ENCODE measurements around the gene C5AR1. TPM values are rescaled to one million over a fixed set of nuclear protein-coding genes. Genes with fewer than 3 reads are reported as not detected.
"Not testable (repeated sequence)": the region's sequence is repeated elsewhere in the genome, so short reads cannot be mapped to it uniquely, and the experiment has no call there.

The C5AR1 gene
- polyA plus RNA-seq, 4 donors = 0.67 to 8.6 (median 1.6) TPM

DNA sequence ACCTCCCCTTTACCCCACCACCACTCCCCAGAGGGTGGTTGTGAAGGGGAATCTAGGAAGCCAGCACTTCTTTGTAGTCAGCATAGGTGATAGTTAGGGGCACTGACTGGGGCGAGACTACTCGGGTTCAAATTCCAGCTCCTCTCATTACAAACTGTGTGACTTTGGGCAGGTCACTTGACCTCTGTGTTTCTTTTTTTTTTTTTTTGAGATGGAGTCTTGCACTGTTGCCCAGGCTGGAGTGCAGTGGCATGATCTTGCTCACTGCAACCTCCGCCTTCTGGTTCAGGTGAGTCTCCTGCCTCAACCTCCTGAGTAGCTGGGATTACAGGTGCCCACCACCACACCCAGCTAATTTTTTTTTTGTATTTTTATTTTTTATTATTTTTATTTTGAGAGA, 33.1 kb upstream of the C5AR1 start:
- H3K4me3 ChIP-seq (ENCODE audit: low read depth in 1 of 3, low read length in 3 of 3); FAIRE-seq; H3K27me3 ChIP-seq (ENCODE audit: control insufficient read depth in 3 of 3, insufficient read depth in 3 of 3, low read length in 3 of 3); DNase-seq; H3K9me3 ChIP-seq (ENCODE audit: control insufficient read depth in 2 of 2, insufficient read depth in 1 of 2, low read depth in 1 of 2, low read length in 1 of 2): not testable (repeated sequence)
- peaks cover 0 to 22% (median 2%) of the 10 kb centered on the region in 3 donors for H3K4me1 ChIP-seq (ENCODE audit: control insufficient read depth in 3 of 3, insufficient read depth in 2 of 3, low read depth in 1 of 3, low read length in 2 of 3)
- H3K36me3 ChIP-seq (ENCODE audit: control insufficient read depth in 3 of 3, insufficient read depth in 2 of 3, low read depth in 1 of 3, low read length in 3 of 3) = peaks cover 0 to 22% (median under 1%) of the 10 kb centered on the region in 3 donors
- 79 to 87% (median 80%) methylated on average over 3 of the region's 3 CpGs for WGBS, 3 donors
- H3K27ac ChIP-seq (ENCODE audit: low read depth in 1 of 3, low read length in 2 of 3) = peak overlapping the region in 1 of 3 donors; percentile 55

DNA sequence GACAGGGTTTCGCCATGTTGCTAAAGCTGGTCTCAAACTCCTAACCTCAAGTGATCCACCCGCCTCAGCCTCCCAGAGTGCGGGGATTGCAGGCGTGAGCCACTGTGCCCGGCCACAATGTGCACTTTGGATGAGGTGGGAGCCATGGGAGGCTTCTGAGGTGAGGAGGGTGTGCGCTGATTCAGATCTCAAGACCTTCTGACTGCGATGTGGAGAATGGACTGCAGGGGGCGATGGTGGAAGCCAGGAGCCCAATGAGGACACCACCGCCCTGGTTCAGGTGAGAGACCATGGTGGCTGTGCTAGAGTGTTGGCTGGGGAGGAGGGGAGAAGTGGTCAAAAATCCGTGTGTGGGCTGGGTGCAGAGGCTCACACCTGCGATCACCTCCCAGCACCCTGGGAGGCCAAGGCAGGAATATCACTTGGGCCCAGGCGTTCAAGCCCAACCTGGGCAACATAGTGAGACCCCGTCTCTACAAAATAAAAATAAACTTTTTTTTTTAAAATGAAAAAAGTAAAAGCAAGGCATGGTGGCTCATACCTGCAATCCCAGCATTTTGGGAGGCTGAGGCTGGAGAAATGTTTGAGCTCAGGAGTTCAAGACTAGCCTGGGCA, 29.4 kb upstream of the C5AR1 start:
- Histone ChIP-seq H3K27ac (ENCODE audit: low read depth in 1 of 3, low read length in 2 of 3) (no peak overlapping the region), H3K9me3 (ENCODE audit: control insufficient read depth in 2 of 2, insufficient read depth in 1 of 2, low read depth in 1 of 2, low read length in 1 of 2) (no peaks in the 10 kb centered on the region), H3K4me3 (ENCODE audit: low read depth in 1 of 3, low read length in 3 of 3) (no peak overlapping the region), H3K36me3 (ENCODE audit: control insufficient read depth in 3 of 3, insufficient read depth in 2 of 3, low read depth in 1 of 3, low read length in 3 of 3) (peaks cover 0 to 12% (median 0%) of the 10 kb centered on the region in 3 donors), H3K4me1 (ENCODE audit: control insufficient read depth in 3 of 3, insufficient read depth in 2 of 3, low read depth in 1 of 3, low read length in 2 of 3) (peaks cover 0 to 12% (median 0%) of the 10 kb centered on the region in 3 donors), H3K27me3 (ENCODE audit: control insufficient read depth in 3 of 3, insufficient read depth in 3 of 3, low read length in 3 of 3) (no peaks in the 10 kb centered on the region)
- no peak for FAIRE-seq
- 88 to 93% (median 89%) methylated on average over 13 of the region's 13 CpGs for WGBS, 3 donors
- peak in 1 of 2 donors; percentile 36 for DNase-seq

DNA sequence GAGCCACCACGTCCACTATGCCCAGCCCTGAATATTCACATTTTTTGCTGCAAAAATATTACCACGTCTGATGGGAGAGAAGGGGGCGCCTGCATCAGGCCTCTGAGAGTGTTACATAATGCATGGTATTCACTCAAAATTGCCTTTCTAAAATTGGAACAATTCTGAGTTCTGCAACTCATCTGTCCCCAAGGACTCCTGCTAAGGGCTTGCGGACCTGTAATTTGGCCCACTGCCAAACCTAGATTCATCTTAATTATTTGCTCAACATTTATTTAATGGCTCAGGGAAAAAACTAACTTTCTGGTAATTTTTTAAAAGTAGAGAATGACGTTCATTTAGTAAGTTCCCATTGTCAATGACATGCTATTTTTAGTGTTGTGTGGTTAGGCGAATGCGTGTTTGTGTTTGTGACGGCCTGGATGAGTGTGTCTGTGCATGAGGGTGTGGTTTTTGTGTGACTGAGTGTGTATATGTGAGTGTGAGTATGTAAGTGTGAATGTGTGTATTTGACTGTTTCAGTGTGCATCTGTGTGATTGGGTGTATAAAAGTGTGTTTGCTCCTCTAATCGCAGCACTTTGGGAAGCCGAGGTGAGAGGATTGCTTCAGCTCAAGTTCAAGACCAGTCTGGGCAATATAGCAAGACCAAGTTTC, 26.1 kb upstream of the C5AR1 start:
- no peaks in the 10 kb centered on the region for H3K36me3 ChIP-seq (ENCODE audit: control insufficient read depth in 3 of 3, insufficient read depth in 2 of 3, low read depth in 1 of 3, low read length in 3 of 3)
- H3K27ac ChIP-seq (ENCODE audit: low read depth in 1 of 3, low read length in 2 of 3) = no peak overlapping the region
- no peak for DNase-seq
- H3K4me1 ChIP-seq (ENCODE audit: control insufficient read depth in 3 of 3, insufficient read depth in 2 of 3, low read depth in 1 of 3, low read length in 2 of 3) = no peaks in the 10 kb centered on the region
- H3K27me3 ChIP-seq (ENCODE audit: control insufficient read depth in 3 of 3, insufficient read depth in 3 of 3, low read length in 3 of 3) = no peaks in the 10 kb centered on the region
- WGBS, 3 donors = 74 to 82% (median 81%) methylated on average over 10 of the region's 10 CpGs
- FAIRE-seq = no peak
- H3K4me3 ChIP-seq (ENCODE audit: low read depth in 1 of 3, low read length in 3 of 3) = no peak overlapping the region
- no peaks in the 10 kb centered on the region for H3K9me3 ChIP-seq (ENCODE audit: control insufficient read depth in 2 of 2, insufficient read depth in 1 of 2, low read depth in 1 of 2, low read length in 1 of 2)

DNA sequence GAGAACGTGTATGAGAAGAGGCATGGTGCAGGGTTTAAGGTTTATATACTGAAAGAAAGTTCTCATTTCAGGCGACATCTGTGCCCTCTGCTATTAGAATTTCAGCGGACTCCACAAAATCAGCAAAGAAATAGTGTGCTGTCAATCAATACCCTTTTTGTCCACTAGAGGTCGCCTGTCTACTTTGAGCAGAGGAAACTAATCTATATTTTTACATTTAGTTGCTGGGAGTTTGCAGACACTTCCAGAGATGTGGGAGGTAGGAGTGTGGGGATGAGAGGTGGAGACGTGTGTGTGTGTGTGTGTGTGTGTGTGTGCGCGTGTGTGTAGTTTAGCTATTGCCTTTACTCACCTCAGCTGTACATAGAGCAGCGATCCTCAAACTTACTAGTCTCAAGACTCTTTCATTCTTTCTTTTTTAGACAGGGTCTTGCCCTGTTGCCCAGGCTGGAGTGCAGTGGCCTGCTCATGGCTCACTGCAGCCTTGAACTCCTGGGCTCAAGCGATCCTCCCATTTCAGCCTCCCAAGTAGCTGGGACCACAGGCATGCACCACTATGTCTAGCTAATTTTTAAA, 25.2 kb upstream of the C5AR1 start:
- H3K27ac ChIP-seq (ENCODE audit: low read depth in 1 of 3, low read length in 2 of 3) = no peak overlapping the region
- peaks cover 0 to 3% of the 10 kb centered on the region in 2 donors for H3K9me3 ChIP-seq (ENCODE audit: control insufficient read depth in 2 of 2, insufficient read depth in 1 of 2, low read depth in 1 of 2, low read length in 1 of 2)
- FAIRE-seq (no peak), DNase-seq (peak; percentile 60 to 80)
- no peaks in the 10 kb centered on the region for H3K27me3 ChIP-seq (ENCODE audit: control insufficient read depth in 3 of 3, insufficient read depth in 3 of 3, low read length in 3 of 3)
- H3K36me3 ChIP-seq (ENCODE audit: control insufficient read depth in 3 of 3, insufficient read depth in 2 of 3, low read depth in 1 of 3, low read length in 3 of 3) = no peaks in the 10 kb centered on the region
- H3K4me1 ChIP-seq (ENCODE audit: control insufficient read depth in 3 of 3, insufficient read depth in 2 of 3, low read depth in 1 of 3, low read length in 2 of 3) = peaks cover 0 to 4% (median 0%) of the 10 kb centered on the region in 3 donors
- no peak overlapping the region for H3K4me3 ChIP-seq (ENCODE audit: low read depth in 1 of 3, low read length in 3 of 3)
- WGBS, 3 donors = 32 to 43% (median 43%) methylated on average over 9 of the region's 9 CpGs

DNA sequence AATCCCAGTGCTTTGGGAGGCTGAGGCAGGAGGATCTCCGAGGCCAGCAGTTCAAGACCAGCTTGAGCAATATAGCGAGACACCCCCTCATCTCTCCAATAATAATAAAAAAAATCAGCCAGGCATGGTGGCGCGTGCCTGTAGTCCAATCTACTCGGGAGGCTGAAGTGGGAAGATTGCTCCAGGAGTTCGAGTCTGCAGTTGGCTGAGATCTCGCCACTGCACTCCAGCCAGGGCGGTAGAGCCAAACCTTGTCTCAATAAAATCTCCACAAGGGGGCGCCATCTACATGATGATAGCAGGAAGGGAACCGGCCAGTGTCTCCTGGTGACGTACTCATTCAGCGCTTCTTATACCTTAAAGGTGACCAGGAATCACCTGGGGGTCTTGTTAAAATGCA, 13.6 kb upstream of the C5AR1 start:
- Histone ChIP-seq H3K27me3 (ENCODE audit: control insufficient read depth in 3 of 3, insufficient read depth in 3 of 3, low read length in 3 of 3) (no peaks in the 10 kb centered on the region), H3K36me3 (ENCODE audit: control insufficient read depth in 3 of 3, insufficient read depth in 2 of 3, low read depth in 1 of 3, low read length in 3 of 3) (peaks cover 0 to 3% (median 0%) of the 10 kb centered on the region in 3 donors), H3K4me1 (ENCODE audit: control insufficient read depth in 3 of 3, insufficient read depth in 2 of 3, low read depth in 1 of 3, low read length in 2 of 3) (no peaks in the 10 kb centered on the region), H3K9me3 (ENCODE audit: control insufficient read depth in 2 of 2, insufficient read depth in 1 of 2, low read depth in 1 of 2, low read length in 1 of 2) (no peaks in the 10 kb centered on the region), H3K27ac (ENCODE audit: low read depth in 1 of 3, low read length in 2 of 3) (no peak overlapping the region), H3K4me3 (ENCODE audit: low read depth in 1 of 3, low read length in 3 of 3) (no peak overlapping the region)
- peak; percentile 83 to 86 for DNase-seq
- no peak for FAIRE-seq
- WGBS, 3 donors = 23 to 29% (median 28%) methylated on average over 12 of the region's 12 CpGs

DNA sequence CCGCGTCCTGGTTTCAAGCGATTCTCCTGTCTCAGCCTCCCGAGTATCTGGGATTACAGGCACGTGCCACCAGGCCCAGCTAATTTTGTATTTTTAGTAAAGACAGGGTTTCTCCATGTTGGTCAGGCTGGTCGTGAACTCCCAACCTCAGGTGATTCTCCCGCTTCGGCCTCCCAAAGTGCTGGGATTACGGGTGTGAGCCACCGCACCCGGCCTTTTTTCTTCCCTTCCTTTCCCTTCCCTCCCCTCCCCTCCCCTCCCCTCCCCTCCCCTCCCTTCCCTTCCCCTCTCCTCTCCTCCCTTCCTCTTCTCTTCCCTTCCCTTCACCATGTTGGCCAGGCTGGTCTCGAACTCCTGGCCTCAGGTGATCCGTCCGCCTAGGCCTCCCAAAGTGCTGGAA, 8.8 kb upstream of the C5AR1 start:
- DNase-seq; H3K36me3 ChIP-seq (ENCODE audit: control insufficient read depth in 3 of 3, insufficient read depth in 2 of 3, low read depth in 1 of 3, low read length in 3 of 3); H3K4me3 ChIP-seq (ENCODE audit: low read depth in 1 of 3, low read length in 3 of 3); H3K9me3 ChIP-seq (ENCODE audit: control insufficient read depth in 2 of 2, insufficient read depth in 1 of 2, low read depth in 1 of 2, low read length in 1 of 2); H3K27me3 ChIP-seq (ENCODE audit: control insufficient read depth in 3 of 3, insufficient read depth in 3 of 3, low read length in 3 of 3); FAIRE-seq; H3K4me1 ChIP-seq (ENCODE audit: control insufficient read depth in 3 of 3, insufficient read depth in 2 of 3, low read depth in 1 of 3, low read length in 2 of 3); H3K27ac ChIP-seq (ENCODE audit: low read depth in 1 of 3, low read length in 2 of 3): not testable (repeated sequence)
- WGBS, 3 donors = 91 to 94% (median 91%) methylated on average over 12 to 14 of the region's 14 CpGs

DNA sequence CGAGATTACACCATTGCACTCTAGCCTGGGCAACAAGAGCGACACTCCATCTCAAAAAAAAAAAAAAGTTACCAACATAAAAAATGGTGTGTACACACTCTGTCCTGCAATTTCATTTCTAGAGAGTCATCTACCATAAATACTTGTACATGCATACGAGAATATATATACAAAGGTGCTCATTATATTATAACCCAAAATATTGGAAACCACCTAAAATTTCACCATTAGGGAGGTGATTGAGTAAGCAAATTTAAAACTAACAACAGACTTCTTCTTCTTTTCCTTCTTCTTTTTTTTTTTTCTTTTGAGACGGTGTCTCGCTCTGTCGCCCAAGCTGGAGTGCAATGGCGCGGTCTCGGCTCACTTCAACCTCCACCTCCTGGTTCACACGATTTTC, 7.4 kb upstream of the C5AR1 start:
- Histone ChIP-seq H3K9me3 (ENCODE audit: control insufficient read depth in 2 of 2, insufficient read depth in 1 of 2, low read depth in 1 of 2, low read length in 1 of 2) (no peaks in the 10 kb centered on the region), H3K27ac (ENCODE audit: low read depth in 1 of 3, low read length in 2 of 3) (no peak overlapping the region), H3K4me1 (ENCODE audit: control insufficient read depth in 3 of 3, insufficient read depth in 2 of 3, low read depth in 1 of 3, low read length in 2 of 3) (no peaks in the 10 kb centered on the region), H3K36me3 (ENCODE audit: control insufficient read depth in 3 of 3, insufficient read depth in 2 of 3, low read depth in 1 of 3, low read length in 3 of 3) (no peaks in the 10 kb centered on the region), H3K27me3 (ENCODE audit: control insufficient read depth in 3 of 3, insufficient read depth in 3 of 3, low read length in 3 of 3) (no peaks in the 10 kb centered on the region), H3K4me3 (ENCODE audit: low read depth in 1 of 3, low read length in 3 of 3) (no peak overlapping the region)
- 89 to 90% (median 90%) methylated on average over 10 of the region's 10 CpGs for WGBS, 3 donors
- FAIRE-seq (no peak), DNase-seq (no peak)

DNA sequence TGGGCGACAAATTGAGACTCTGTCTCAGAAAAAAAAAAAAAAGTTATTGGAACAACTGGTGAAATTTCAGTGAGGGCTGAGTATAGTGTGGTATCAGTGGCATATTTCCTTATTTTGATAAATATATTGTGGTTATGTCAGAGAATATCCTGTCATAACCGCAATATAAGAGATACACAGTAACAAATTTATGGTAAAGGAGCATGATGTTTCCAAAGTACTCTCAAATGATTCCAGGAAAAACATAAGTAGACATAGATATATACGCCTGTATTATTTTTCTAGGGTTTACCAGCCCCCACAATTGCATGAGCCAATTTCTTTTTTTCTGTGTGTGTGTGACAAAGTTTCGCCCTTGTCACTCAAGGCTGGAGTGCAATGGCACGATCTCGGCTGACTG, 5.7 kb upstream of the C5AR1 start:
- no peaks in the 10 kb centered on the region for H3K4me1 ChIP-seq (ENCODE audit: control insufficient read depth in 3 of 3, insufficient read depth in 2 of 3, low read depth in 1 of 3, low read length in 2 of 3)
- H3K4me3 ChIP-seq (ENCODE audit: low read depth in 1 of 3, low read length in 3 of 3) = no peak overlapping the region
- 77 to 82% (median 80%) methylated on average over 6 of the region's 6 CpGs for WGBS, 3 donors
- no peaks in the 10 kb centered on the region for H3K36me3 ChIP-seq (ENCODE audit: control insufficient read depth in 3 of 3, insufficient read depth in 2 of 3, low read depth in 1 of 3, low read length in 3 of 3)
- no peaks in the 10 kb centered on the region for H3K27me3 ChIP-seq (ENCODE audit: control insufficient read depth in 3 of 3, insufficient read depth in 3 of 3, low read length in 3 of 3)
- H3K9me3 ChIP-seq (ENCODE audit: control insufficient read depth in 2 of 2, insufficient read depth in 1 of 2, low read depth in 1 of 2, low read length in 1 of 2) = no peaks in the 10 kb centered on the region
- FAIRE-seq (no peak), DNase-seq (no peak)
- no peak overlapping the region for H3K27ac ChIP-seq (ENCODE audit: low read depth in 1 of 3, low read length in 2 of 3)

Measured in small intestine (tissue), 7 donors.